ENCODE measurements around the gene HLCS.
"Not testable (repeated sequence)": the region's sequence is repeated elsewhere in the genome, so short reads cannot be mapped to it uniquely, and the experiment has no call there.

The HLCS gene

GRCh38 chr21:36955783-36956182 lies 10.7 kb downstream of the HLCS start:
- DNase-seq = no peak

DNA sequence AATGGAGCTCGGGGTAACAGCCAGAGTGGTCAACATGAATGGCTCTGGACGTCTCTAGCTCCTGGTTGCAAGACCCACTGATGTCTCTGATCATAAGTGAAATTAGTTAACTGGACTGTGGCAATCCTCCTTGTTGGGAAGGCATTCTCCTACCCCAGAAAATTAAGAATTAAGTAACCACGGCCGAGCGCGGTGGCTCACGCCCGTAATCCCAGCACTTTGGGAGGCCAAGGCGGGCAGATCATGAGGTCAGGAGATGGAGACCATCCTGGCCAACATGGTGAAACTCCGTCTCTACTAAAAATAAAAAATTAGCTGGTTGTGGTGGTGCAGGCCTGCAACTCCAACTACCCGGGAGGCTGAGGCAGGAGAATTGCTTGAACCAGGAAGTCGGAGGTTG lies 14.1 kb downstream of the HLCS start:
- not testable (repeated sequence) for DNase-seq

DNA sequence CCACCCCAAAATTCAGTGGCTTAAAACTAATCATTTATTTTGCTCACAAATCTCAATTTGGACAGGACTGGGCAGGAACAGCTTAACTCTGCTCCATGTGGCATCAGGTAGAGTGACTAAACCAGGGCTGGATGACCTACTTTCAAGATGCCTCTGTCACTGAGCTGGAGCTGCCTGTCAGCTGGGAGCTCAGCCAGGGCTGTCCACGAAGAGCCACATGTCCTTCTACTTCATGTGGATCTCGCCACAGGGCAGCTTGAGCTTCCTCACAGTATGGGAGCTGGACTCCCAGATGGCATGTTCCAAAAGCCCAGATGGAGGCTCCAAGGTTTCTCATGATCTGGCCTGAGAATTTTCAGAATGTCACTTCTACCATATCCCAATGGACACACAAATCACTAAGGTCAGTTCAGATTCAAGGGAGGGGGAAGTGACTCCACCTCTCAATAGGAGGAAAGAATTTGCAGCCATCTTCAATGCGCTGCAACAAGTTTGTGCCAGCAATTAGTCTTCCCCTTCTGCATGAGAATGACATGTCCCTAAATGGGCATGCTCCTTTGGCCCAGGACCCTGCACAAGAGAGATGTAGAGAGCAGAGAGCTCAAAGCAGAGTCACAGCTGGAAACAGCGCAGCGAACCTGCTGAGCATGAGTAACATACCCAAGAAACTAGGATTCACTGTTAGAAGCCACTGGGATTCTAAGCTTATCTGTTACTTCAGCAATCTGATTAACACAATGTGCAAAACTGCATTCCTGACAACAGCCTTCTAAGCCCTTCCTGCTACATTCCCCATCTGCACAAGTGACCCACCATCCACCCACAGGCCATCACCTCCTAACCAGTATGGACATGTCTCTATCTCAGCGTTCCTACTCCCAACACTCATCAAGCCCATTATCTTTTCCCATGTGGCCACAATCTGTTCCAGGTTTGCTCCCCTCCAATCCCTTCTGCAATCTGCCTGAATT lies 17.0 kb downstream of the HLCS start:
- DNase-seq = no peak

DNA sequence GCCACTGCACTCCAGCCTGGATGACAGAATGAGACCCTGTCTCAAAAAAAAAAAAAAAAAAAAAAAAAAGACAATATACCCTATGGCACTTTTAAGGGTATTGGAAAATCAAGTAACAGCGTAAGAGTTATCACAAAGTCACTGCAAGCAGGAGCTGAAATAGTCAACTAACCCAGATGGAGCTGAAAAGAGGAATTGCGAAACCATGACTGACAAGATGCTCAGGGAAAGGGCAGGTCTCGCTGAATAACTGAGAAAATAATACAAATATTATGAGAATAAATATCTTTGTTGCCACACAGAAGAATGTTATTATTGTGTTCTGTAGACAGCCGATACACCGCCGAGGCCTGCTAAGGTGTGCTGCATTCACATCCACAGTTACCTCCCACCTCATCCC lies 17.8 kb downstream of the HLCS start:
- DNase-seq = no peak

DNA sequence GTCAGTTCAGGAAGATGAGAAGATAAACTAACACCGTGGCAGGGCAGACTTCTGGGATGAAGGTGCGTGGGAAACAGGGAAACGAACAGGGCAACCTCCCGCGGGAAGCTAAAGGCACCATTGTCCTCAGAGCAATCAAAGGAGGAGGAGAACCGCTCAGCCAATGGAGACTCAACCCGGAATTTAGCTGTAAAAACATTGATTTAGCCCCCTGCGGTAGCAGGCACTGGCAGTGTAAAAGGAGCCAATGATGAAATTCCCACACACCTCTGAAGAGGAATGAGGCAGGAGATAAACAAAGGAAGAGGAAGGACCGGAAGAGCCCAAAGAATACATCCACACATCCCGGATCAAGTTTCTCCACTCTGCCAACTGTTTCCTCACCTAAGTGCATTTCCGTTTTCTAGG lies 19.5 kb downstream of the HLCS start:
- no peak for DNase-seq

GRCh38 chr21:36945496-36946138 lies 20.9 kb downstream of the HLCS start:
- DNase-seq = no peak

- no peak for DNase-seq
Observed at GRCh38 chr21:36936361-36937135, 29.9 kb downstream of the HLCS start.

GRCh38 chr21:36934864-36935420 lies 31.5 kb downstream of the HLCS start:
- no peak for DNase-seq

DNA sequence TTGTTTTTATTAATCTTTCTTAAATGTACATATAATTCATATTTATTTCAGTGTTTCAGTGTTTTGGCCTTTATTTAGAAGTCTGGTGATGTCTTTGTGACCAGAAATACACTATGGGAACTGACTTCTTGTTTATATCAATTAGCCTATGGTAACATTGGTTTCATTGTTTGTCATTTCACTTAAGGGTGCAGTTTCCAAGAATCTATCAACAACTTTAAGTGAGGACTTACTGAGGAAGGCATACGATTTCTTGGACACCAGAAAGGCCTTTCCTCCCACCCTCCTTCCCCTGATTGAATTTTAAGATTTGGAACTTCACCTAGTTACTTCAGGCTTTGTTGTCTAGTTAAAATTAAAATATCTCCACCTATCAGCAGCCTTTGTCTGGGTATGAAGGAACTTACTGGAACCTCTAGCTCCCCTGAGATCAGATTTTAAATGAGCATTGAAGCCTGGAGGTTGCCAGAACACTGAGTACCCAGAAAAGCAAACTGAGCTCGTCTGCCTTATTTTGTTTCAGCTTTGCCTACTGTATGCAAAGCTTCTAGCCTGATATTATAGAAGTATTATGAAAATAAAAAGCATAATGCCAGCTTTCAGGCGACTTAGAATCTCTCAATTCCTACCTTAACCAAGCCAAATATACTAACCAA lies 34.2 kb downstream of the HLCS start:
- no peak for DNase-seq

GRCh38 chr21:36929622-36930021 lies 36.8 kb downstream of the HLCS start:
- DNase-seq = no peak

DNA sequence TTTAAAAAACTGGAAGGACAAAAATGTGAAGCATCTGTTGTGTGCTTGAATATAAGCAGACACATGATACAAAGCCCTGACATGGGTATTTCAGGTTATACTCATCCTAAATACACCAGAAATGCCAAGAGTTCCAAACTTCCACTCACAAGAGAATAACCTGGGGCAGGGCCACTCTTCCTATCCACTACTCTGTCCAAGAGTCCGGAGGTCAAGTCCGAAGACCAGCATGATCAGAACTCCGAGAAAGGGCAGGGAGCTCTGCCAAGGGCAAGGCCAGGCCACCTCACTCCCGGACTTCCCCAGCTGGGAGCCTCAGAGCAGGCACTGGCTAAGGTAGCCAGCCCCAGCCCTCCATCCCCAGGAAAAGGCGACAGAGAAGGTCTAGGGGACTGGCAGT lies 37.5 kb downstream of the HLCS start:
- DNase-seq = no peak

DNA sequence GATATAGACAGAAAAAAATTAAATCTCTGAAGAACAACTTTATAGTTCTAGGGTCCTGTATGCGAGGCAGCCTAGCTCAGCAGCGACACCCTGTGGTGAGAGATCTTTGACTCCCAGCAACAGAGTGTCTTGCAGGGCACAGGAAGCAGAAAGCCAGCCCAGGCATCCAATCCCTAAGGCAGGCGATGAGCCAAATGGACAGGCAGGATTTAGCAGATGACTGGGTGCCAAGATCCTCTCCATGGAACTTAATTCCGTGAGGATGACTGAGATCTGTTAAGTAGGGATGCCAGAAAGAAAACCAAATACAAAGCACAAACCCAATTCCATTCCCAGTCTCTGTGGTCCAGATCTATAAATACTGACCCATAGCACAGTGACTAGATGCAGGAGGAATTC lies 38.8 kb downstream of the HLCS start:
- peak; percentile 71 for DNase-seq

DNA sequence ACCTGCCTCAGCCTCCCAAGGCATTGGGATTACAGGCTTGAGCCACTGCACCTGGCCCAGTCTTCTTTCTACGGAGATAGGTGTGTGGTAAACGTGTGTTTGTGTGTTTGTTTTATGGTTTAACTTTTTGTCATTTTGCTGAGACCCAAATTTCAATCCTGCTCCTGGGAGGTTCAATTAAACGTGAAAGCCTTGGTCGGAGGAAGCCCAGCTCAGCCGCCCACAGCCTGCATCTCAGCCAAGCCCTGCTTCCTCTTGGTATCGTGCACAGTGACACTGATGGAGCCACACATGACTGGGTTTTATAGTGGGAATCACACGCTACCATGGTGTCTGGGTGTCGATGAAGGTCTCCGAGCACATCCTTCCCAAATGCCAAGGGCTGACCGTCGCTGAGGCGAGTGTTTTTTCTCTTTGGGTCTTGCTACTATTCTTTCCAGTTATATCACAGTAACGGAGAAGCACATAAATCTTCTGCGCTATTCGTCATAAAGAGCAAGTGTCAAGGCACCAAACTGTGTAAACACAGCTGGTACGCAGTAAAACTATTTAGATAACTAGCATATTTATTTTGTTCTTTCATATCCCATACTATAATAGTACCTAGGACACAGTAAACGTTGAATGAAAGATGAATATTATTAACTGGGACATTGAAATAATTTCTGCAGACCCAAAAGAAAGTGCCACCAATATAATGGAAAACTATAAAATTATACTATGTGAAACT lies 39.3 kb downstream of the HLCS start:
- DNase-seq = no peak

- no peak for DNase-seq
Observed at GRCh38 chr21:36923270-36923669, 43.2 kb downstream of the HLCS start.

GRCh38 chr21:36922861-36923260 lies 43.6 kb downstream of the HLCS start:
- DNase-seq = no peak

GRCh38 chr21:36918291-36918690 lies 48.2 kb downstream of the HLCS start:
- no peak for DNase-seq

DNA sequence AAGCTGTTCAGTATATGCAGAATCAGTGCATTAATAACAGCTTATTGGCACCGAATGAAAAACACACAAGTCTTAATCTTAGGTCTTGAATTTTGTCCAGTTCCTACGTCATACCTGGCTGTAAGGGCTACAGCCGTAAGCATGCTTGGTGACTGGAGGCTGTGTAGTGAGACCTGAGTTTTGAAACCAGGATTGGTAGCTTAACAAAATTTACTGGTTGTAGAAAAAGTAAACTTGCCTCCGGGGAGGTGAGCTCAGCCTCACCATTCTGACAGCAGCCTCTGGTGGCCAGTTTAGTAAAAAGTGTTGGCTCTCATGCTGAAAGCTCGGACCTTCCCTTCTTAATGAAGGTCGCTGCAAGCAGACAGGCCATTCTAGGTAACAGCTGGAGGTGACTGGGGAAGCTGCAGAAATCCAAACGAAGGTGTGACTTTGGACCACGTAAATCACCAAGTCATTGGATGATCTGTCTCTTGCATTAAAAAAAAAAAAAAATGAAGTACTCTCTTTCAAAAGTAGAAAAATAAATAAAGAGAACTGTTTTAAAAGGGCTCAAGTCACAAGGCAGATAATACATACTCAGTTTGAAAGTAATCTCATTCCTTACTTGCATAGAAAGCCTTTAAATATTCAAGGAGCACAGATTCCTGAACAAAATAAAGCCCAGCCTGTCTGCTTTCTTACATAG lies 48.9 kb downstream of the HLCS start:
- no peak for DNase-seq

GRCh38 chr21:36916718-36917117 lies 49.8 kb downstream of the HLCS start:
- no peak for DNase-seq

DNA sequence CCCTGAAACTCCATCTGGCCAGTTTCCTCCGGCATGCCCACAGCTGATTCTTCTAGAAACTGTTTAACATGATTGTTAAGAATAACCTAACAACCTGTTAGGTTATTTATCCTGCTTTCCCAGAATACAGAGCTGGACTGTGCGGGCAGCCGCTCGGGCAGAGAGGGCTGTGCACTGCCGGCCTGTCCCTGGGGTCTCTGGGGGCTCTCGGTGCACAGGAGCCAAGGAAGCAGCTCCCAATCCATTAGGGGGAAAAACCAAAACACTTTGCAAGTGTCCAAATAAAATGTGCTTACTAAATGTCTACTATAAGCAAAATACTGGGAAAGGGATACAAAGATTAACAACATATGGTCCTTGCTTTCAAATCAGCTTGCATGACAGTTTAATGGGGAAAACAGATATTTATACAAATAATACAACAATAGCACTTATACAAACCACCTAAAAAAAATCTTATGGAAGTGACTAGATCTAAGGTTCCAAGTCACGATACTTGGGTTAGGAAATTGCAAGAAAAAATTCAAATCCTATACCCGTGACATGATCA lies 50.7 kb downstream of the HLCS start:
- DNase-seq = no peak

GRCh38 chr21:36915014-36915695 lies 51.3 kb downstream of the HLCS start:
- DNase-seq = no peak
